ENCODE results near the gene REEP6. TPM values are rescaled to one million over a fixed set of nuclear protein-coding genes. Genes with fewer than 3 reads are reported as not detected.
A peak's percentile ranks its signal among the peaks of the same experiment; 100 is the strongest.

The REEP6 gene
- polyA plus RNA-seq, 1 donor = 228 TPM

GRCh38 chr19:1449467-1450442, 41.2 kb upstream of the REEP6 start, which contains the start of gene APC2:
TSS of gene APC2 (plus strand) at chr19:1450121. CDS start at chr19:1453002, 2,881 bp downstream.
- Histone ChIP-seq H3K27me3 (ENCODE audit: control insufficient read depth, insufficient read depth, low read length) (peaks cover 87% of the 10 kb centered on the region), H3K9me3 (ENCODE audit: control insufficient read depth, low read depth, low read length) (peaks cover 15% of the 10 kb centered on the region), H3K4me1 (ENCODE audit: control insufficient read depth, insufficient read depth, low read length) (peaks cover 8% of the 10 kb centered on the region), H3K4me3 (ENCODE audit: low read length) (peak within 1 kb of the TSS; percentile 4), H3K27ac (ENCODE audit: low read length) (no peak within 1 kb of the TSS), H3K36me3 (ENCODE audit: control insufficient read depth, insufficient read depth, low read length) (no peaks in the 10 kb centered on the region)
- WGBS (ENCODE audit: insufficient coverage, low lambda C conversion rate) = no CpG with 5 or more reads among the region's 74 CpGs
- peak in 1 of 2 donors; percentile 28 for DNase-seq

- Histone ChIP-seq H3K27me3 (ENCODE audit: control insufficient read depth, insufficient read depth, low read length) (peaks cover 92% of the 10 kb centered on the region), H3K9me3 (ENCODE audit: control insufficient read depth, low read depth, low read length) (peaks cover 15% of the 10 kb centered on the region), H3K27ac (ENCODE audit: low read length) (no peak overlapping the region), H3K4me3 (ENCODE audit: low read length) (no peak overlapping the region), H3K36me3 (ENCODE audit: control insufficient read depth, insufficient read depth, low read length) (no peaks in the 10 kb centered on the region), H3K4me1 (ENCODE audit: control insufficient read depth, insufficient read depth, low read length) (peaks cover 8% of the 10 kb centered on the region)
- WGBS (ENCODE audit: insufficient coverage, low lambda C conversion rate) = no CpG with 5 or more reads among the region's 22 CpGs
- no peak for DNase-seq
Observed at GRCh38 chr19:1450735-1451731, 39.9 kb upstream of the REEP6 start.

DNA sequence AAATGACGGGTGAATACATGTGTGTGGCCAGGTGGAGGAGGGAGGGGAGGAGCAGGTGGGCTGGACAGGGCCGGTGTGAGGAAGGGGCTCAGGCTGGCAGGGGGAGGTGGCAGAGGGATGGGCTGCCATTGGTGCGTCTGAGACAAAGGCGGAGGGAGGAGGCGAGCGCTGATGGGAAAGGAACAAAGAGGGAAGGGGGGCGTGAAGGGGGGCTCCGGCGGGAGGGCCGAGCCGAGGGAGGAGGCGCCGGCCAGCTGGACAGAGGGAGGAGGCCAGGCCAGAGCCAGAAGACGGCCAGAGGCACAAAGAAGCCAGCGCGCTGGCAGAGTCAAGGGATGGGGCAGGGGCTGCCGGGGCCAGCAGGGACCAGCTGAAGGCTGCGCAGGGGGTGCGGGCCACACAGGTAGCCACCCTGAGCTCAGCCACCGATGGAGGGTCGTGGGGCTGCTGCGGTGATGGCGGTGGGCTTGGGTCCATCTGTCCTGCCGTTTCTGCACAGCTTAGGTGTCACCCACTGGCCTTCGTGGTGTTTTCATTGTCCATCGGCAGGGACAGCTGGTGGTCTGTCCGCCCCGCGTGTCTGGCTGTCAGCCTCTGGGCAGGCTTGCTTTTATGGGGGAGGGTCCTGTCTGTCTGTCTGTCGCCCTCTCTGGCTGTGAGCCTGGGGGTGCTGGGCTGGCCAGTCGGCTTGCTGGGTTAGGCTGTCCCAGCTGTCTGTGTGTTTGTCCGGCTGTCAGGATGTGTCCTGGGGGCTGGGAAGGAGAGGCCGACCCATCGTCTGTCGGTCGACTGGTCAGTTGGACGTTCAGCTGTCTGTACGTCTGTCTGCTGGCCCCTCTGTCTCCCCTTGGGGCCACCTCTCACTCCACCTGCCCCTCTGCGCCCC, 38.8 kb upstream of the REEP6 start:
- Histone ChIP-seq H3K27me3 (ENCODE audit: control insufficient read depth, insufficient read depth, low read length) (peaks cover 92% of the 10 kb centered on the region), H3K4me3 (ENCODE audit: low read length) (no peak overlapping the region), H3K27ac (ENCODE audit: low read length) (no peak overlapping the region), H3K36me3 (ENCODE audit: control insufficient read depth, insufficient read depth, low read length) (no peaks in the 10 kb centered on the region), H3K4me1 (ENCODE audit: control insufficient read depth, insufficient read depth, low read length) (peaks cover 12% of the 10 kb centered on the region), H3K9me3 (ENCODE audit: control insufficient read depth, low read depth, low read length) (peaks cover 10% of the 10 kb centered on the region)
- no peak for DNase-seq
- no CpG with 5 or more reads among the region's 39 CpGs for WGBS (ENCODE audit: insufficient coverage, low lambda C conversion rate)

- Histone ChIP-seq H3K9me3 (ENCODE audit: control insufficient read depth, low read depth, low read length) (peaks cover 10% of the 10 kb centered on the region), H3K36me3 (ENCODE audit: control insufficient read depth, insufficient read depth, low read length) (no peaks in the 10 kb centered on the region), H3K4me3 (ENCODE audit: low read length) (no peak overlapping the region), H3K27me3 (ENCODE audit: control insufficient read depth, insufficient read depth, low read length) (peaks cover 92% of the 10 kb centered on the region), H3K27ac (ENCODE audit: low read length) (no peak overlapping the region), H3K4me1 (ENCODE audit: control insufficient read depth, insufficient read depth, low read length) (peaks cover 12% of the 10 kb centered on the region)
- WGBS (ENCODE audit: insufficient coverage, low lambda C conversion rate) = no CpG with 5 or more reads among the region's 30 CpGs
- no peak for DNase-seq
Observed at GRCh38 chr19:1452802-1453524, 38.0 kb upstream of the REEP6 start.

- Histone ChIP-seq H3K27ac (ENCODE audit: low read length) (no peak overlapping the region), H3K36me3 (ENCODE audit: control insufficient read depth, insufficient read depth, low read length) (no peaks in the 10 kb centered on the region), H3K9me3 (ENCODE audit: control insufficient read depth, low read depth, low read length) (peaks cover 10% of the 10 kb centered on the region), H3K4me1 (ENCODE audit: control insufficient read depth, insufficient read depth, low read length) (peaks cover 12% of the 10 kb centered on the region), H3K27me3 (ENCODE audit: control insufficient read depth, insufficient read depth, low read length) (peaks cover 94% of the 10 kb centered on the region), H3K4me3 (ENCODE audit: low read length) (no peak overlapping the region)
- peak in 1 of 2 donors; percentile 18 for DNase-seq
- WGBS (ENCODE audit: insufficient coverage, low lambda C conversion rate) = no CpG with 5 or more reads among the region's 33 CpGs
Observed at GRCh38 chr19:1453525-1454364, 37.2 kb upstream of the REEP6 start.

GRCh38 chr19:1455002-1455335, 36.0 kb upstream of the REEP6 start:
- no peak overlapping the region for H3K4me3 ChIP-seq (ENCODE audit: low read length)
- DNase-seq = no peak
- peaks cover 87% of the 10 kb centered on the region for H3K27me3 ChIP-seq (ENCODE audit: control insufficient read depth, insufficient read depth, low read length)
- peaks cover 10% of the 10 kb centered on the region for H3K9me3 ChIP-seq (ENCODE audit: control insufficient read depth, low read depth, low read length)
- WGBS (ENCODE audit: insufficient coverage, low lambda C conversion rate) = no CpG with 5 or more reads among the region's 22 CpGs
- no peaks in the 10 kb centered on the region for H3K36me3 ChIP-seq (ENCODE audit: control insufficient read depth, insufficient read depth, low read length)
- H3K27ac ChIP-seq (ENCODE audit: low read length) = no peak overlapping the region
- peaks cover 12% of the 10 kb centered on the region for H3K4me1 ChIP-seq (ENCODE audit: control insufficient read depth, insufficient read depth, low read length)

DNA sequence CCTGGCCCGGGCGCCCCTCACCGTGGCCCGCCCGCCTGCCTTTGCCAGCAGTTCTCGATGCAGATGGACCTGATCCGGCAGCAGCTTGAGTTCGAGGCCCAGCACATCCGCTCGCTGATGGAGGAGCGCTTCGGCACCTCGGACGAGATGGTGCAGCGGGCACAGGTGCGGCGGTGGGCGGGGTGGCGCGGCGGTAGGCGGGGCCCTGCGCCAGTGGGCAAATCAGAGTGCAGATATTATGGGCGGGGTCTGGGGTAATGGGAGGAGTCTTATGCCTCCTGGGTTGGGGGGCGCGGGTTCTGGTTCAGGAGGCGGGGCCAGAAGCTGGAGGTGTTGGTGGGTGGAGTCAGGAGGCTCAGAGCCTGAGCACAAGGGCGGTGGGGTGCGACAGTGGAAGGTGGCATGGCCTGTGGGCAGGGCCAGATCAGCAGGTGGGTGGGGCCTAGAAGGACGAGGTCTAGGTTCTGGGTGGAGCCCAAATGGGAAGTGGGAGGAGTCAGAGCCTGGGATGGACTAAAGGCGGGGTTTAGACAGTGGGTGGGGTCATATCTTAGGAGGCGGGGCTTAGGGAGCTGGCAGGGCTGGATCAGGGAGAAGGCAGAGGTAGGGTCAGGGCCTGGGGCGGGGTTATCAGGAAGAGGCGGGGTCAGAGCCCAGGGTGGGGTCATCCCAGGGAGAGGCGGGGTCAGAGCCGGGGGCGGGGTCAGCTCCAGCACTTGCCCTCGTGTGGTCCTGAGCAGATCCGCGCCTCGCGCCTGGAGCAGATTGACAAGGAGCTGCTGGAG, 35.5 kb upstream of the REEP6 start:
- Histone ChIP-seq H3K27ac (ENCODE audit: low read length) (no peak overlapping the region), H3K9me3 (ENCODE audit: control insufficient read depth, low read depth, low read length) (peaks cover 10% of the 10 kb centered on the region), H3K4me1 (ENCODE audit: control insufficient read depth, insufficient read depth, low read length) (peaks cover 12% of the 10 kb centered on the region), H3K27me3 (ENCODE audit: control insufficient read depth, insufficient read depth, low read length) (peaks cover 83% of the 10 kb centered on the region), H3K36me3 (ENCODE audit: control insufficient read depth, insufficient read depth, low read length) (peaks cover 5% of the 10 kb centered on the region), H3K4me3 (ENCODE audit: low read length) (no peak overlapping the region)
- DNase-seq = peak; percentile 70 to 85
- no CpG with 5 or more reads among the region's 42 CpGs for WGBS (ENCODE audit: insufficient coverage, low lambda C conversion rate)

DNA sequence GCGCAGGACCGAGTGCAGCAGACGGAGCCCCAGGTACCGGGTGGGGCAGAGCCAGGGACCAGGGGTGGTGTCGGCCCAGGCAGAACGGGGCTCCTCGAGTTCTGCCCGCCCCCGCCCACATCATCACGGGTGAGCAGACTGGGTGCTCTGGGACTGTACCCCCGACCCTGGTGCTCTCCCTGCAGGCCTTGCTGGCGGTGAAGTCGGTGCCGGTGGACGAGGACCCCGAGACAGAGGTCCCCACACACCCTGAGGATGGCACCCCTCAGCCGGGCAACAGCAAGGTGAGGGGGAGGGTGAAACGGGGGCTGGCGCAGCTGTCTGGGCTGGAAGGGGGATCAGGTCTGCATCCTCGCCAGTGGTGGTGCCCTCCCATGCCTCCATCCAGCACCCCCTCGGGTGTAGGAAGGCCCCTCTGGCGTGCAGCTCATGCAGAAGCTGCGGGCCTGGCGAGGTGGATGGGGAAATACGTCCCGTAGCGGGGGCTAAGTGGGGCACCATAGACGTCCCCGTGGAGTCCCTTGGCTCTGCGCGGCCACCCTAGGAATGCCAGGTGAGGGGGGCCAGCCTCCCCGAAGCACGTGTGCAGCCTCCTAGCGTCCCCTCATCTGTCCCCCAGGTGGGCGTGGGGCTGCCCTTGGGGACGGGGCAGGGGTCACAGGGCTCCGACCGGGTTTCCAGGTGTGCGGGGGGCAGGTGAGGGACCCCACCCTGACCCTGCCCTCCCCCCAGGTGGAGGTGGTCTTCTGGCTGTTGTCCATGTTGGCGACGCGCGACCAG, 34.7 kb upstream of the REEP6 start:
- no peak for DNase-seq
- no CpG with 5 or more reads among the region's 43 CpGs for WGBS (ENCODE audit: insufficient coverage, low lambda C conversion rate)
- Histone ChIP-seq H3K4me1 (ENCODE audit: control insufficient read depth, insufficient read depth, low read length) (peaks cover 12% of the 10 kb centered on the region), H3K27ac (ENCODE audit: low read length) (no peak overlapping the region), H3K27me3 (ENCODE audit: control insufficient read depth, insufficient read depth, low read length) (peaks cover 75% of the 10 kb centered on the region), H3K36me3 (ENCODE audit: control insufficient read depth, insufficient read depth, low read length) (peaks cover 7% of the 10 kb centered on the region), H3K4me3 (ENCODE audit: low read length) (no peak overlapping the region), H3K9me3 (ENCODE audit: control insufficient read depth, low read depth, low read length) (peaks cover 10% of the 10 kb centered on the region)
